GM12865 (cell line): ENCODE data around the gene BAMBI.
A peak's percentile ranks its signal among the peaks of the same experiment; 100 is the strongest.

Experiments used
- DNase-seq: peaks from one replicate; pipeline ENCODE4 v3.0.0; 2010; ENCODE audit warnings: low read depth
- H3K4me3 ChIP-seq: 2 replicates; pipeline ENCODE4 v1.5.1; 2011; ENCODE audit warnings: mild to moderate bottlenecking, low read depth, low read length, control low read depth
- CTCF ChIP-seq: IDR thresholded peaks from 2 replicates; pipeline ENCODE4 v1.5.1; 2011; ENCODE audit warnings: low read length, control low read depth, low read depth, inconsistent platforms; ENCODE audit not compliant: insufficient read depth; ENCODE audit errors: missing control alignments

The BAMBI gene

GRCh38 chr10:28663576-28664368 lies 13.5 kb upstream of the BAMBI start:
- no peak overlapping the region for H3K4me3 ChIP-seq
- TF ChIP-seq CTCF: peak; percentile 97
- peak; percentile 73 for DNase-seq

GRCh38 chr10:28664369-28664740 lies 13.0 kb upstream of the BAMBI start:
- no peak for TF ChIP-seq CTCF
- DNase-seq: no peak
- no peak overlapping the region for H3K4me3 ChIP-seq

- H3K4me3 ChIP-seq: no peak overlapping the region
- no peak for DNase-seq
- TF ChIP-seq CTCF: no peak
Observed at GRCh38 chr10:28666751-28667467, 10.4 kb upstream of the BAMBI start.

- peak; percentile 21 for DNase-seq
- no peak overlapping the region for H3K4me3 ChIP-seq
- TF ChIP-seq CTCF: no peak
Observed at GRCh38 chr10:28668363-28669226, 8.7 kb upstream of the BAMBI start.

- no peak for DNase-seq
- TF ChIP-seq CTCF: no peak
- H3K4me3 ChIP-seq: no peak overlapping the region
Observed at GRCh38 chr10:28669227-28670173, 7.8 kb upstream of the BAMBI start.

GRCh38 chr10:28674782-28675181 lies 2.5 kb upstream of the BAMBI start:
- no peak for DNase-seq
- TF ChIP-seq CTCF: no peak
- no peak overlapping the region for H3K4me3 ChIP-seq
